Spleen (tissue), 13 donors: ENCODE results near the gene ZNF804A. TPM values are rescaled to one million over a fixed set of nuclear protein-coding genes. Genes with fewer than 3 reads are reported as not detected.

Source experiments
- DNase-seq: peaks from one replicate; pipeline ENCODE4 v3.0.0-alpha.2; 2020
- H3K27ac ChIP-seq, 8 donors: fragments of 200-600 bp; sonication (generic) in 7 of 8; 1 replicate in 4 of 8; 2 replicates in 4 of 8; pipeline versions ENCODE4 v1.5.0 to v1.8.0; 2016 to 2021; ENCODE audit warnings: inconsistent platforms in 4 of 8, mild to moderate bottlenecking in 4 of 8, moderate library complexity in 1 of 8
- H3K27me3 ChIP-seq, 7 donors: fragments of 200-600 bp; sonication (generic) in 6 of 7; replicated peaks in 1 of 7; 1 replicate in 4 of 7; 2 replicates in 3 of 7; pipeline versions ENCODE4 v1.5.0 to v1.8.0; 2016 to 2021; ENCODE audit warnings: inconsistent platforms in 3 of 7, mild to moderate bottlenecking in 1 of 7
- H3K36me3 ChIP-seq, 6 donors: fragments of 200-600 bp; sonication (generic) in 5 of 6; 1 replicate in 4 of 6; 2 replicates in 2 of 6; pipeline versions ENCODE4 v1.5.0 to v1.8.0; 2016 to 2021; ENCODE audit warnings: inconsistent platforms in 2 of 6
- H3K4me1 ChIP-seq, 6 donors: fragments of 200-600 bp; sonication (generic) in 5 of 6; 1 replicate in 3 of 6; 2 replicates in 3 of 6; pipeline versions ENCODE4 v1.5.0 to v1.8.0; 2016 to 2021; ENCODE audit warnings: inconsistent platforms in 3 of 6
- H3K4me3 ChIP-seq, 8 donors: fragments of 200-600 bp; sonication (generic) in 7 of 8; 1 replicate in 4 of 8; 2 replicates in 4 of 8; pipeline versions ENCODE4 v1.5.0 to v1.8.0; 2016 to 2021; ENCODE audit warnings: inconsistent platforms in 4 of 8, mild to moderate bottlenecking in 4 of 8, moderate library complexity in 2 of 8
- H3K9me3 ChIP-seq, 8 donors: fragments of 200-600 bp; sonication (generic) in 7 of 8; 1 replicate in 4 of 8; 2 replicates in 4 of 8; pipeline versions ENCODE4 v1.5.0 to v1.8.0; 2016 to 2021; ENCODE audit warnings: inconsistent platforms in 4 of 8
- POLR2A ChIP-seq, 3 donors: fragments of 450-650 bp; IDR thresholded peaks; one replicate each; pipeline ENCODE4 v1.5.1; 2017; ENCODE audit warnings: antibody characterized with exemption in 3 of 3, mild to moderate bottlenecking in 1 of 3
- POLR2AphosphoS5 ChIP-seq, 3 donors: sonication (generic); formaldehyde crosslinking; IDR thresholded peaks; one replicate each; pipeline ENCODE4 v1.5.1; 2017; ENCODE audit warnings: antibody characterized with exemption in 3 of 3
- WGBS, 5 donors: extraction: QIAGEN DNeasy Blood & Tissue Kit in 3 of 5; methylation state at CpG; one replicate each; pipeline versions ENCODE4 v1.1.5 to v1.1.7; 2013 to 2018; 5-methylcytosine and 5-hydroxymethylcytosine counted together
- intact Hi-C: fragments of 100-400 bp; cut with DNase I; formaldehyde crosslinking; loops from one replicate; pipeline ENCODE4 v1.15.0; 2023; ENCODE audit warnings: low total_unique reads
- long read RNA-seq, 2 donors: transcript quantifications; one replicate each; lab custom pipeline, GENCODE V29; 2026
- polyA plus RNA-seq, 3 donors: library from polyadenylated mRNA; stranded (reverse); fragments of 200-250 nt; gene quantifications; one replicate each; pipeline ENCODE4 v1.2.1, GENCODE V29; 2013
- total RNA-seq, 7 donors: library from RNA; depleted of rRNA in 3 of 7; stranded (reverse); fragments of >200 nt in 3 of 7; fragmentation: NEBNext Ultra II Directional in 4 of 7; extraction: Animal tissue kit (Norgen Biotek cat#: 25700) in 4 of 7; gene quantifications; one replicate each; pipeline versions ENCODE4 v1.1.0 to v1.2.1, GENCODE V29; 2016 to 2021
- TF ChIP-seq, protein P1 (sequence below), 11 experiments: fragments of 200-600 bp in 7 of 11; fragments of 450-650 bp in 4 of 11; sonication (generic) in 4 of 11; IDR thresholded peaks in 8 of 11; conservative IDR thresholded peaks in 3 of 11; 1 replicate in 7 of 11; 2 replicates in 4 of 11; pipeline versions ENCODE4 v1.4.0 to v1.8.0; 2016 to 2021; ENCODE audit warnings: antibody characterized with exemption in 11 of 11, inconsistent platforms in 4 of 11, mild to moderate bottlenecking in 1 of 11
- donor health status: healthy with polysubstance abuse.
- donor health status: DM: no; HTN: no; CAD: no; lungs with moderate emphysema.
- donor health status: DM: no; HTN: no; CAD: no.
- donor health status: Bipolar disorder and iron deficiency.
- donor health status: healthy.
- donor health status: DM: no; HTN: no; CAD: no.
- donor health status: DM: yes; HTN: yes; CAD: no.

ZNF804A gene
- total RNA-seq (1 to 10 TPM in 1 of 7 donors, under 1 TPM in 6; 0.37 to 1.8 (median 0.51) TPM), polyA plus RNA-seq (under 1 TPM; 0.21 to 0.29 (median 0.24) TPM)
- long read RNA-seq, donor 1, partial matches to known transcripts, result 0 of 3 reads
- long read RNA-seq, donor 1, other reads (novel, unspliced or antisense), result 0 of 3 reads
- long read RNA-seq, donor 2, partial matches to known transcripts, result 0 of 1 reads
- long read RNA-seq, donor 2, other reads (novel, unspliced or antisense), result 0 of 1 reads

DNA sequence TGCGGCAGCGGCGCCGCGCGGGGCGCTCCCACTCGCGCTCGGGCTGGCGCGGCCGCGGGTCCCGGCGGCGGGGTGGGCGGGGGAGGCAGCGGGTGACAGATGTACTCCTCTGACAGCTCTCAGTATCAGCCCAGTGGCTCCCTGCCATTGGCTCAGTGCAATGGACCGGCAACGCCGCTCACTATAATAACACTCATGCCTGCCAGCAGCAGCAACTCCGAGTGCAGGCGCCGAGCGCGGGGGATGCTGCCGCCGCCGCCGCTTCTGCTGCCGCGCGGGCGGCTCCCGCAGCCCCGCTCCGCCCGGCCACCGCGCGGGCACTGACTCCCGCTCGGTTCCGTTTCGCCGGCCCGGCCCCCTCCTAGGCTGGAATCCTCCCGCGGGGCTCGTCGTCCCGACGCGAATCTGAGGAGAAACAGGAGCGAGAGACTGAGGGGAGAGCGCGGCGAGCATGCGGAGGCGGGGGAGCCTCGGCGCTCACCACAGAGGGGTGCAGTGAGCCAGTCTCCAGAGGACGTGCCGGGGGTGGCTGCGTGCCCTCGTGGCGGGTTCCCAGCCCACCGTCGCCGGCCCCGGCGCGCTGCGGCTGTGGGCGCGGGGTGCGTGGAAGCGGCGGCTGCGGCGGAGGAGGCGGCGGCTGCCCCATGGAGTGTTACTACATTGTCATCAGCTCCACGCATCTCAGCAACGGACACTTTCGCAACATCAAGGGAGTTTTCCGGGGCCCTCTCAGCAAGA lies at the start of gene ZNF804A:
Gene ZNF804A, plus strand, starts transcription at position 214 of the 738 bp plus-strand sequence. Its CDS starts 431 bp downstream, at position 645.
- TF ChIP-seq POLR2AphosphoS5 (IDR thresholded peaks at IDR 0.05), result peak; percentile 55 to 74 (median 73)
- TF ChIP-seq, protein P1, sequence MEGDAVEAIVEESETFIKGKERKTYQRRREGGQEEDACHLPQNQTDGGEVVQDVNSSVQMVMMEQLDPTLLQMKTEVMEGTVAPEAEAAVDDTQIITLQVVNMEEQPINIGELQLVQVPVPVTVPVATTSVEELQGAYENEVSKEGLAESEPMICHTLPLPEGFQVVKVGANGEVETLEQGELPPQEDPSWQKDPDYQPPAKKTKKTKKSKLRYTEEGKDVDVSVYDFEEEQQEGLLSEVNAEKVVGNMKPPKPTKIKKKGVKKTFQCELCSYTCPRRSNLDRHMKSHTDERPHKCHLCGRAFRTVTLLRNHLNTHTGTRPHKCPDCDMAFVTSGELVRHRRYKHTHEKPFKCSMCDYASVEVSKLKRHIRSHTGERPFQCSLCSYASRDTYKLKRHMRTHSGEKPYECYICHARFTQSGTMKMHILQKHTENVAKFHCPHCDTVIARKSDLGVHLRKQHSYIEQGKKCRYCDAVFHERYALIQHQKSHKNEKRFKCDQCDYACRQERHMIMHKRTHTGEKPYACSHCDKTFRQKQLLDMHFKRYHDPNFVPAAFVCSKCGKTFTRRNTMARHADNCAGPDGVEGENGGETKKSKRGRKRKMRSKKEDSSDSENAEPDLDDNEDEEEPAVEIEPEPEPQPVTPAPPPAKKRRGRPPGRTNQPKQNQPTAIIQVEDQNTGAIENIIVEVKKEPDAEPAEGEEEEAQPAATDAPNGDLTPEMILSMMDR (IDR thresholded peaks at IDR 0.05 in 8 of 11, conservative IDR thresholded peaks at IDR 0.05 in 3 of 11), result no peak
- TF ChIP-seq POLR2A (IDR thresholded peaks at IDR 0.05), result peak in 1 of 3 donors; percentile 10
- H3K27me3 ChIP-seq, result peaks cover 0 to 43% (median 11%) of the 10 kb centered on the region in 7 donors
- intact Hi-C loops, result no loop called here

DNA sequence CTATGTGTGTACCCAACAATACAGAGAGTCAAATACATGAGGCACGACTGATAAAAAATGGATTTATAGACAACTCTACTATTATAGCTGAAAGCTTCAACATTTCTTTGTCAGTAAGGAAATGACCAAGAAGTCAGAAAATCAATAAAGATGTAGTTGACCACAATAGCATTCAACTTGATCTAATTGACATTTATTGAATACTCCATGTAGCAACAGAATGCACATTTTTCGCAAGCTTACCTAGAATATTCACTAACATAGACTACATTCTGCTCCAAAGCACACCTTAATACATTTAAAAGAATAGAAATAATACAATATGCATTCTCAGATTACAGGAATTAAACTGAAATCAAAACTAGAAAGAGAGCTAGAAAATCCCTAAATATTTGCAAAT lies 49.2 kb upstream of the ZNF804A start:
- intact Hi-C loops, result no loop called here
- WGBS, 5 donors, result 77 to 94% (median 85%) methylated on average over 2 of the region's 2 CpGs
- Histone ChIP-seq H3K4me3 (no peak overlapping the region), H3K4me1 (no peaks in the 10 kb centered on the region), H3K27ac (no peak overlapping the region), H3K27me3 (no peaks in the 10 kb centered on the region), H3K9me3 (peaks cover 0 to 7% (median 0%) of the 10 kb centered on the region in 8 donors), H3K36me3 (no peaks in the 10 kb centered on the region)
- TF ChIP-seq POLR2A (IDR thresholded peaks at IDR 0.05) (no peak), POLR2AphosphoS5 (IDR thresholded peaks at IDR 0.05) (no peak)
- TF ChIP-seq, protein P1 (IDR thresholded peaks at IDR 0.05 in 8 of 11, conservative IDR thresholded peaks at IDR 0.05 in 3 of 11), result no peak
- DNase-seq, result no peak

More for the DNA sequence above, at the start of gene ZNF804A:
- Histone ChIP-seq H3K4me1 (peaks cover 0 to 41% (median 13%) of the 10 kb centered on the region in 6 donors), H3K27ac (peak within 1 kb of the TSS in 7 of 8 donors; percentile 73 to 92 (median 86)), H3K9me3 (no peaks in the 10 kb centered on the region), H3K4me3 (peak within 1 kb of the TSS; percentile 46 to 70 (median 52)), H3K36me3 (peaks cover 0 to 4% (median 0%) of the 10 kb centered on the region in 6 donors)
- WGBS, 5 donors, result 1 to 2% (median 1%) methylated on average over 28 to 88 of the region's 88 CpGs
- peak; percentile 90 for DNase-seq

DNA sequence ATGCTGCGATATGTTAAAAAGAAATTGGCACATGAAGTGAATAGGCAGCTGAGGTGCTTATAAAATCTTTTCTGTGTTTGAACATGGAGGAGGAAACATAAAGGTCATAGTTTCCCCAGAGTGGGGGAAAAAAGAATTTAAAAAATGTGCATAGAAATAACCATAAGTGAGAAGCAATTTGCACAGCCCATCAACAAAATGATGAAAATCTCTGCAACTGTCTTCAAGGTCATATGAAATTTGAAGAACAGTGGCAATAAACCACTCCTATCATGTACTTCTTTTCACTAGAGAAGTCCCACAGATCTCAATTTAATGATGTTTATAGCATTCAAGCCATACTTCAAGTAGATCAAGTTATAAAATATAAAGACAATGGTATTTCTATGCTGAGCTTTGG lies 46.7 kb upstream of the ZNF804A start:
- DNase-seq, result no peak
- WGBS, 5 donors, result 69 to 90% (median 79%) methylated on average over 1 of the region's 1 CpG
- intact Hi-C loops, result no loop called here
- Histone ChIP-seq H3K4me3 (no peak overlapping the region), H3K9me3 (peaks cover 0 to 7% (median 0%) of the 10 kb centered on the region in 8 donors), H3K27ac (no peak overlapping the region), H3K4me1 (no peaks in the 10 kb centered on the region), H3K36me3 (no peaks in the 10 kb centered on the region), H3K27me3 (no peaks in the 10 kb centered on the region)
- TF ChIP-seq POLR2AphosphoS5 (IDR thresholded peaks at IDR 0.05), result no peak
- TF ChIP-seq, protein P1 (IDR thresholded peaks at IDR 0.05 in 8 of 11, conservative IDR thresholded peaks at IDR 0.05 in 3 of 11), result no peak
- TF ChIP-seq POLR2A (IDR thresholded peaks at IDR 0.05), result no peak

DNA sequence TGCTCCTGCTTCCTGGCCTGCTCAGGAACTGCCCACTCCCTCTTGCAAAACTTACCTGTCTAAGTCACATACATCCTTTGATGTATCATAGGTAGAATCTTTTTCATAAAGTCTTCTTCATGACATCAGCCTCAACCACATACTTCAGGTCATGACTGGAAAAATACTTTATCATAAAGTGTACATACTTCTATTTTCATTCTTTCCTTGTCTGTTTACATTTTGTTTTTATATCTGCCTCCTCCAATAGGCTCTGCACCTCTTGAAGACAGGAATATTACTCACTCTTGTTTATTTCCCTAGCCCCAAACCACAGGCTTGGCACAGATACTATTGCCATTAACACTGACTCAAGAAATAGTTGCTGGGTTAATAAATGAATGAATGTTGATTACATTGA lies 43.6 kb upstream of the ZNF804A start:
- Histone ChIP-seq H3K27me3 (no peaks in the 10 kb centered on the region), H3K4me1 (no peaks in the 10 kb centered on the region), H3K36me3 (no peaks in the 10 kb centered on the region), H3K9me3 (no peaks in the 10 kb centered on the region), H3K4me3 (no peak overlapping the region), H3K27ac (no peak overlapping the region)
- TF ChIP-seq POLR2AphosphoS5 (IDR thresholded peaks at IDR 0.05), result no peak
- TF ChIP-seq, protein P1 (IDR thresholded peaks at IDR 0.05 in 8 of 11, conservative IDR thresholded peaks at IDR 0.05 in 3 of 11), result no peak
- no peak for TF ChIP-seq POLR2A (IDR thresholded peaks at IDR 0.05)
- intact Hi-C loops, result no loop called here
- no peak for DNase-seq
